ENCODE data around the gene PLSCR3. TPM values are rescaled to one million over a fixed set of nuclear protein-coding genes. Genes with fewer than 3 reads are reported as not detected.
A peak's percentile ranks its signal among the peaks of the same experiment; 100 is the strongest.

Gene PLSCR3
- polyA plus RNA-seq (2011; rRNA removed) (40.1 and 76.1 TPM in 2 replicates), polyA minus RNA-seq (2011; rRNA and poly(A)+ RNA removed) (29.0 and 29.9 TPM in 2 replicates)

DNA sequence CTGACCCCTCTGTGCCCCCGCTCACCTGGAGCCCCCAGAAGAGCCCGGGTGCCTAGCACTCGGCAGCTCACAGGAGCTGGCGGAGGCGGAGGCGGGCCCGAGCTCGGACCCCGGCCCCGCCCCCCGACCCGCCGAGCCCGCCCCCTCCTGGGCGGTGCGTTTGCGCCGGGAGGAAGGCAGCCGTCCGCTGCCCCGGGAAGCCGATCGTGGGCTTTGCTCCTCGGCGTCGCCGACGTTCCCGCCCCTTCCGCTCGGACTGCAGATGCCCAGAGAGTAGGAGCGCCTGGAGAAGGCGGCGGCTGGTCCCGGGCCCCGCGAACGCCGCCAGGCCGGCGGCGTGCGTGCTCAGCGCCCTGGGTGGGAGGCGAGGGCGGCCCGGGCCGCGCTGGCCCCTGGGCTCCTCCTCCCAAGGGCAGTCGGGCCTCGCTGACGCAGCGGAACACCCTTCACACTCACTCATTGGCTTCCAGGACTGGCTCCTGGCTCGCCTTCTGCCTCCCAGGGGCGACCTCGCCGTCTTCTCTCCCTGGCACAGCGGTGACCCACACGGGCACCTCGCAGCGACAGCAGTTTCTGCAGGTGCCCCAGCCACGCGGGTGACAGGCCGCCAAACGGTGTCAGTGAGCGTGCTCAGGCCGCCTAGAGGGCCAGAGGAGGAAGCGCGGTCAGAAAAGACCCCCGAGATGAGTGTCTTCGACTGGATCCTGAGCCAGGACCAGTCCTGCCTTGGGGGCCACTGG is at the start of gene PLSCR3:
Gene PLSCR3, minus strand, starts transcription at position 74 of the 740 bp plus-strand sequence. CDS start 415 bp downstream, outside the sequence.
- H3K4me3 ChIP-seq (ENCODE audit: low read depth, low read length), result peak within 1 kb of the TSS; percentile 89
- POLR2A ChIA-PET, result interaction anchor here (0.6 kb wide), 1 partner anchor 10 kb away, joined by 3 read pairs; the partner anchor contains the start of gene TMEM256
- DNase-seq (ENCODE audit: low read depth), result peak; percentile 45
- TF ChIP-seq CTCF (IDR thresholded peaks at IDR 0.05; ENCODE audit: insufficient read depth, low read depth, low read length), result peak; percentile 64
- H3K27me3 ChIP-seq (ENCODE audit: control insufficient read depth, insufficient read depth, low read length), result no peaks in the 10 kb centered on the region
- peaks cover 9% of the 10 kb centered on the region for H3K36me3 ChIP-seq (ENCODE audit: control insufficient read depth, insufficient read depth, low read length)
- CTCF ChIA-PET, result interaction anchor here (1.4 kb wide), 1 partner anchor 39 kb away, joined by 7 read pairs; no protein-coding TSS in a partner anchor

DNA sequence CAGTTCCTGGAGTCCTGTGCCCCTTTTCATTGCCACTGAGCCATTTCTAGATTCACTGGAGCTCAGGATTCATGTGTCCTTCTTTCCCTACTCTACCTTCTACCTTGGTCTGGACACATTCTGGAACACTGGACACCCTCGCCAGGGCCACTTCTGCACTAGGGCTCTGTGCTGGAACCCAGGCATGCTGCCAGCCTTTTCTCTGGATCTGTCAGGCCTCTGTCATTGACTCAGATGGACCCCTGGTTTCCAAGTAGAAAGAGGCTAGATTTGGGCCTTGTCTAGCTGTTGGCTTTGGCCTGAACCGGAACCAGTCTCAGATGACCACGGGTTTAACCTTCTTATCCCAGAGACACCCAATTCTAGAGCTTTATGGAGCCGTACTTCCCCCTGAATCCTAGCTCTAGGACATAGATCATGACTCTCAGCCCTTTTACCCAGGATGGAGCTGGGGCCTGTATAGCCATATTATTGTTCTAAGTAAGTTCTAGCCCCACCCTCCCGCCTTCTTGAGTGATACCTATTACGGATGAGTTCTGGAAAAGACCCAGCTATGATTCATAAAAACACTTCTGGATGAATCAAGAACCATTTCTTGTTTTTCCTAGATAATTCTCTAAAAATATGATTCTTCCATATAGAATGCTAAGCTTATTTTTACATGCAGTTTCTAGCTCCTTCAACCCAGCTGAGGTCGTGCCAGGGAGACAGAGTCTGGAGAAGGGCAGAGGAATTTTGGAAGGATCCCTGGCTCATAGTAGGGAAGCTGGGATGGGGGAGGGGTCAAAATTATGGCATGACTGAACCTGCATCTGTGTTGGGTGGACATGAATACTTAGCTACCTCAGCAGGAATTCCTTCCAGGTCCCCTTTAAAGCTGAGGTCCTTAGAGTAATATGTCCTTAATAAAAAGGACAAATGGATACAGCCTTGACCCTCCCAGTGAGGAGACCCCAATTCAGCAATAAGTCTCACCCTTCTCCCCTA is 49.5 kb upstream of the PLSCR3 start:
- TF ChIP-seq CTCF (IDR thresholded peaks at IDR 0.05; ENCODE audit: insufficient read depth, low read depth, low read length), result no peak
- Histone ChIP-seq H3K27me3 (ENCODE audit: control insufficient read depth, insufficient read depth, low read length) (peaks cover 32% of the 10 kb centered on the region), H3K36me3 (ENCODE audit: control insufficient read depth, insufficient read depth, low read length) (no peaks in the 10 kb centered on the region), H3K4me3 (ENCODE audit: low read depth, low read length) (no peak overlapping the region)
- no peak for DNase-seq (ENCODE audit: low read depth)
- ChIA-PET CTCF (interaction anchor here (0.9 to 1.6 kb wide), 4 partner anchors 10 to 146 kb away, joined by 3 to 4 read pairs (median 3); partner anchors contain the start of gene SOX15), POLR2A (no interaction called here)

GRCh38 chr17:7442142-7442541 is 47.8 kb upstream of the PLSCR3 start:
- Histone ChIP-seq H3K4me3 (ENCODE audit: low read depth, low read length) (no peak overlapping the region), H3K36me3 (ENCODE audit: control insufficient read depth, insufficient read depth, low read length) (no peaks in the 10 kb centered on the region), H3K27me3 (ENCODE audit: control insufficient read depth, insufficient read depth, low read length) (peaks cover 33% of the 10 kb centered on the region)
- CTCF ChIA-PET, result interaction anchor here (1.6 to 2.3 kb wide), 2 partner anchors 36 to 86 kb away, joined by 4 to 17 read pairs; partner anchors contain the start of gene TMEM95
- no peak for DNase-seq (ENCODE audit: low read depth)
- POLR2A ChIA-PET, result no interaction called here
- no peak for TF ChIP-seq CTCF (IDR thresholded peaks at IDR 0.05; ENCODE audit: insufficient read depth, low read depth, low read length)

DNA sequence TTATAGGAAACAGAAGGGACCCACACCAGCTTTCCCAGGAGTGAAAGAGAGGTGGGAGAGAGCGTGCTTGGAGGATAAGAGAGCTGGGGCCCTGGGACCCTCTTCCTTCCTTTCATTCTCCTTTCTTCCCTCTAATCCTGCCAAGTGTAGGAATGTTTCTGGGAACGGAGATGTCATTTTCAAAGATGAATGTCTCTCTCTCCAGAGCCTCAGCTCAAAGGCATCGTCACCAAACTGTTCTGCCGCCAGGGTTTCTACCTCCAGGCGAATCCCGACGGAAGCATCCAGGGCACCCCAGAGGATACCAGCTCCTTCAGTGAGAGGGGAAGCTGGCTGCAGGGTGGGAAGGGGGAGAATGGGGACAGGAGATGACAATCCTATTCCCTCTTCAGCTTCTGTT is 46.9 kb upstream of the PLSCR3 start:
- Histone ChIP-seq H3K27me3 (ENCODE audit: control insufficient read depth, insufficient read depth, low read length) (peaks cover 27% of the 10 kb centered on the region), H3K36me3 (ENCODE audit: control insufficient read depth, insufficient read depth, low read length) (no peaks in the 10 kb centered on the region), H3K4me3 (ENCODE audit: low read depth, low read length) (no peak overlapping the region)
- CTCF ChIA-PET, result interaction anchor here (1.2 to 2.3 kb wide), 5 partner anchors 35 to 619 kb away, joined by 3 to 17 read pairs (median 4); partner anchors contain the start of genes SENP3 and TMEM95
- TF ChIP-seq CTCF (IDR thresholded peaks at IDR 0.05; ENCODE audit: insufficient read depth, low read depth, low read length), result no peak
- POLR2A ChIA-PET, result no interaction called here
- no peak for DNase-seq (ENCODE audit: low read depth)

All from BJ (cell line).